ENCODE measurements around the gene PLAGL2. TPM values are rescaled to one million over a fixed set of nuclear protein-coding genes. Genes with fewer than 3 reads are reported as not detected.
"Not testable (repeated sequence)": the region's sequence is repeated elsewhere in the genome, so short reads cannot be mapped to it uniquely, and the experiment has no call there.

Gene PLAGL2
- total RNA-seq, 1 donor from 2014 or later: 123 TPM

DNA sequence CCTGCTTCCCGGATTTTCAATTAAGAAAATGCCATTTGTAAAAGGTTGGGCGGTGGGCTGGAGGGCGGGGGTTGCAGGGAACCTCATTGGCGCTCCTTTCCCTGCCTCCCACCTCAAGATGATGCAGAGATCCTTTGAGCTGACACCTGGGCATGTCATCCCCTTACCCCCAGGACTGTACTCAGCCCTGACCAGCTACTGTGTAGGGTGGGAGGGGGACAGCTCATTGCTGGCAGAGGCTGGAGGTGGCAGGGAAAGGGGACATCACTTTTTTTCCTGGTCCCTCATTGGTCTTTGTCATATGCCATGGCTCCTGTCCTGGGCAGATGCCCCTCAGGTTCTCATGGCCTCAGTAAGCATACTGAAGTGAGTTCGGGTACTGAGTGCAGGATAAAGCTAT, 14.2 kb downstream of the PLAGL2 start:
- Mint-ChIP-seq H3K36me3 (ENCODE audit: low read depth) (peaks cover 60% of the 10 kb centered on the region), H3K4me1 (ENCODE audit: low read depth) (peaks cover 59% of the 10 kb centered on the region)
- intact Hi-C loops (cut with micrococcal nuclease); H3K27ac Mint-ChIP-seq; H3K4me3 Mint-ChIP-seq; H3K9me3 Mint-ChIP-seq; DNase-seq (ENCODE audit: low spot score); H3K27me3 Mint-ChIP-seq (ENCODE audit: insufficient read depth): not testable (repeated sequence)

DNA sequence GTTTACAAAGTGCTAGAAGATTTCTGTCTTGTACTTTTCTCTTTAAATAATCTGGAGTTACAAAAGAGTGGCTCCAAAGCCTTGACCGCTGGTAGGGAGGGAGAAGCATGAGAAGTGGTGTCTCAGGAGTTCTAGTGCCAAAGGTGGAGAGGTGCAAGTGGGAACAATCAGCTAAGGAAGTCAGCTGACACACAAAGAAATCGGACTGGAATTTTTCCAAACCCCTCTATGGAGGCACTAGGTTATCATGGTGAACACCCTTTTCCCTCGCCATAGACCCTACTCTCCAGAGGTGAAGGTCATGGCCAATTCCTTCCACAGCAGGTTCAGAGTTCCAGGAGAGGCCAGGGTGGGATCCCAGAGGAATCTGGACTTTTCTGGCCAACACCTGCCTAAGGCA, 14.8 kb downstream of the PLAGL2 start:
- no peaks in the 10 kb centered on the region for H3K9me3 Mint-ChIP-seq
- no peak overlapping the region for H3K4me3 Mint-ChIP-seq
- intact Hi-C loops (cut with micrococcal nuclease): no loop called here
- peaks cover 57% of the 10 kb centered on the region for H3K36me3 Mint-ChIP-seq (ENCODE audit: low read depth)
- H3K27ac Mint-ChIP-seq: no peak overlapping the region
- no peak for DNase-seq (ENCODE audit: low spot score)
- H3K4me1 Mint-ChIP-seq (ENCODE audit: low read depth): peaks cover 55% of the 10 kb centered on the region
- no peaks in the 10 kb centered on the region for H3K27me3 Mint-ChIP-seq (ENCODE audit: insufficient read depth)

DNA sequence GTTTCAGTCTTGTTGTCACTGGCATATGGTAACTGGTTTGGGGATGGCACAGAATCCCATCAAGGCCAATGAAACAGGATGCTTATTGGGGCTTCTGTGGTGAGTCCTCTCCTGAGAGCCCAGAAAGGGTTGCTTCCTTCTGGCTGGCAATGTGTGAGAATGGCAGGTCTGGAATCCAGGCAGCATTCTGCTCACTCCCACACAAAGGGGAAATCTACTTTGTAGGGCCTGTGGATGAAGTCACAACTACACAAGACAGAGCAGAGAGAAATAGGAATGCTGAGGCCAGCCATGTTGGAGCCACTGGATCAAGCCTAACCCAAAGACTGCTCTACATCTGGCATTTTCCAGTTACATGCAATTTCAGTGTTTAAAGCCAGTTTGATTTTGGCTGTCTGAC, 15.7 kb downstream of the PLAGL2 start:
- no peaks in the 10 kb centered on the region for H3K9me3 Mint-ChIP-seq
- peaks cover 49% of the 10 kb centered on the region for H3K4me1 Mint-ChIP-seq (ENCODE audit: low read depth)
- no peak for DNase-seq (ENCODE audit: low spot score)

DNA sequence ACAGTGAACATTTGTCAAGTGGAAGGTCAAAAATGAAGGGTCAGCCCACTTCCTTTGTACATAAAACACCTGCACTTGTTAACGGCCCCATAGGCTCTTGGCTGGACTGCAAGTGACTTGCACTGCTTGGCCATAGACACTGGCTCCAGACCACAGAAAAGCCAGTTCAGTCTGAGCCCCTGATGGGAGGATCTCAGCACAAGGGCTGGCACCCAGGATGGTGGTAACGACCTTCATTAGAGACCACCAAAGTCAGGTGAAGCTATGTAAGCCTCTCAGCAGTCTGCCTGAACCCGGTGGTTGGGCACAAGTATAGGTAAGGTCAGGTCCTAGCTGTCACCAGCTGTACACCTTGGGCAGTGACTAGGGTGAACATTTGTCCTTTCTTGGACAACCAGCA, 16.1 kb downstream of the PLAGL2 start:
- Mint-ChIP-seq H3K27ac (no peak overlapping the region), H3K36me3 (ENCODE audit: low read depth) (peaks cover 50% of the 10 kb centered on the region), H3K4me3 (peak overlapping the region; percentile 66), H3K9me3 (no peaks in the 10 kb centered on the region), H3K27me3 (ENCODE audit: insufficient read depth) (no peaks in the 10 kb centered on the region), H3K4me1 (ENCODE audit: low read depth) (peaks cover 49% of the 10 kb centered on the region)
- intact Hi-C loops (cut with micrococcal nuclease): no loop called here
- DNase-seq (ENCODE audit: low spot score): no peak

More for the DNA sequence above, 15.7 kb downstream of the PLAGL2 start:
- Mint-ChIP-seq H3K27me3 (ENCODE audit: insufficient read depth) (no peaks in the 10 kb centered on the region), H3K27ac (no peak overlapping the region), H3K36me3 (ENCODE audit: low read depth) (peaks cover 50% of the 10 kb centered on the region), H3K4me3 (no peak overlapping the region)
- intact Hi-C loops (cut with micrococcal nuclease): no loop called here

DNA sequence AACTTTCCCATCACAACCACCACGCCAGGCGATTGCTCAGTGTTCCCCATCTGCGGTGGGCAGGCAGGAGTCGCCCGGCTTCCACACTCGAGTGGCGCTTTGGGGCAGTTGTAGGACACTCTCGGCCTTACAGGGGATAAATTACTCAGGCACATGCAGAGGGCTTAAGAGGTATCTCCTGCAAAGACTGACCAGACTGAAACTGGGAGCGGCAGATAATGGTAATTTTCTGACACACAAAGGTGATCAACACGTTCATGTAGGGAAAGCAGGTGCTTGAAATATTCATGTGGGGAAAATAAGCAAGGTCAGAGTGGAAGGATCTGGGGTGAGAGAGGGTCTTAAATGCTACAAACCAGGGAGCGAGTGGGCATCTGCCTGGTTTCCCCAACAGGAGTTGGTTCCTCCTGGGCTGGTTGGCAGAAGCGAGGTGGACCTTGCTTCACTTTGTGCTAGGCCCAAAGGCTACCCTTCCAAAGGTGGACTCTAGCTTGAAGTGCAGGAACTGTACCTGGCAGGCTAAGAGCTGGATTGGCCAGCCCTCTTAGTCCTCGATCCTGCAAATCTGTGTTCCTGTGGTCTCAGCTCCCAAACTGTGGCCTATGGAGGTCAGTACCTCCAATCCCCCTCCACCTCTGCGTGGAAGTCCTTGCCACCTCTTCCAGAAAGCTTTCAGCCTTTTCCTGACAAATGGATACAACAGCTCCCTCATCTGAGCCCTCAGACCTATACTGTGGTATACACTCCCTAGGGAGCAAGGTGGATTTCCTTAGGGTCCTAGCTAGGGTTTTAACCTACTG, 16.7 kb downstream of the PLAGL2 start:
- no peaks in the 10 kb centered on the region for H3K27me3 Mint-ChIP-seq (ENCODE audit: insufficient read depth)
- peaks cover 44% of the 10 kb centered on the region for H3K4me1 Mint-ChIP-seq (ENCODE audit: low read depth)
- DNase-seq (ENCODE audit: low spot score): no peak
- intact Hi-C loops (cut with micrococcal nuclease): no loop called here
- H3K27ac Mint-ChIP-seq: peak overlapping the region; percentile 37
- H3K36me3 Mint-ChIP-seq (ENCODE audit: low read depth): peaks cover 45% of the 10 kb centered on the region
- H3K9me3 Mint-ChIP-seq: no peaks in the 10 kb centered on the region
- H3K4me3 Mint-ChIP-seq: peak overlapping the region; percentile 66

DNA sequence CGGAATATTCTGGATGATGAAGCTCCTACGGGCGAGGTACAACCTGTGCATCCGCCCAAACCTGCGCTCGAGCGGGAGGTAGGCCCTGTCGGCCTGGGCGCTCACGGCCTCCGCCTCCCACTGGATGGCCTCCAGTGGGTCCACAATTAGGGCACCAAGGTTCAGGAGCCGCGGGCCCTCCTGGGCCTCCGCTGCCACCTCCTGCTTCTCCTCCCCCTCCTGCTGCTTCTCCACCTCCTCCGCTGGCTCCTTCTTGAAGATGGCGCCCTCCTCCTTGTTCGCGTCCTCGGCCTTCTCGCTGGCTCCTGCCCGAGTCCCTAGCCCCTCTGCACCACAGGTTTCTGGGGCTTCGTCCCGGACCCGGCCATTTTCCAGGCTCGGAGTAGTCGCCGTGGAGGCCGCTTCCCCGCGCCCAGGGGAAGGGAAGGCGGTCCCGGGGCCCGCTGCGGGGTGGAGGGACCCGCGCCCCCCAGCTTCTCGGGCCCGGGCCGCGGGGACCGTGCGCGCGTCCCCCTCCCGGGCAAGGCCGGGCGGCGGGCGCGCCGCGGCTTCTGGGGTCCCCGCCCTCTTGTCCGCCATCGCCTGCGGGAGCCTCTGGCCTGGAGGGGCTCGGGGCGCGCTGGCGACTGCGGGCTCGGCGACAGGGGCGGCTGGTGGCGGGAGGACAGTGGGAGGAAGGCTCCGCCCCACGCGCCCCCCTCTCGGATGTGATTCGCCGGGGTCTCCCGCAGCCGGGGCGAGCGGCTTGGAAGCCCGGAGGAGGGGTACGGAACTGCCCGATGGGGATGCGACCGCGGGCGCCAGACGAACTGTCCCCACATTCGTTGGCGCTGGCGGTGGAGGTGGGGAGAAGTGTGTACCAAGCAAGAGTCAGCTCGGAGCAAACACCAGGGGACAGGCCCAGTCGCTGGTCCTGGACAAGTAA, 17.6 kb downstream of the PLAGL2 start:
- H3K27ac Mint-ChIP-seq: peak overlapping the region; percentile 37
- H3K4me1 Mint-ChIP-seq (ENCODE audit: low read depth): peaks cover 36% of the 10 kb centered on the region
- H3K36me3 Mint-ChIP-seq (ENCODE audit: low read depth): peaks cover 37% of the 10 kb centered on the region
- no peaks in the 10 kb centered on the region for H3K9me3 Mint-ChIP-seq
- no peak for DNase-seq (ENCODE audit: low spot score)
- intact Hi-C loops (cut with micrococcal nuclease): no loop called here
- peak overlapping the region; percentile 66 for H3K4me3 Mint-ChIP-seq
- no peaks in the 10 kb centered on the region for H3K27me3 Mint-ChIP-seq (ENCODE audit: insufficient read depth)

DNA sequence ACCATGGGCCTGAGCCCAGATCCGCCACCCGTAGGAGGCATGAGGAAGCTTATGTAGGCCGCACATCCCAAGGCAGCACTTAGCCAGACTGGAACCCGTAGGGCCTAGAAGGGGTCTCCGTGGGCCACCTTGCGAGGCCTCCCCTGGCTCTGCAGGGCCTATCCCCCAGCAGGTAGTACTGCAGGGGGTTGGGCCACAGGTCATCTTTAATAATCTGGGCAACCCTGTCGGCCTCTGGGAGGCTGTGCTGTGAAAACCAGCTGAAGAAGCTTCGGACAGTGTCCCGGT, 18.5 kb downstream of the PLAGL2 start:
- H3K9me3 Mint-ChIP-seq: no peaks in the 10 kb centered on the region
- no peak for DNase-seq (ENCODE audit: low spot score)
- peaks cover 30% of the 10 kb centered on the region for H3K4me1 Mint-ChIP-seq (ENCODE audit: low read depth)
- no peak overlapping the region for H3K27ac Mint-ChIP-seq
- no peaks in the 10 kb centered on the region for H3K27me3 Mint-ChIP-seq (ENCODE audit: insufficient read depth)
- intact Hi-C loops (cut with micrococcal nuclease): no loop called here
- H3K4me3 Mint-ChIP-seq: peak overlapping the region; percentile 55
- H3K36me3 Mint-ChIP-seq (ENCODE audit: low read depth): peaks cover 32% of the 10 kb centered on the region

DNA sequence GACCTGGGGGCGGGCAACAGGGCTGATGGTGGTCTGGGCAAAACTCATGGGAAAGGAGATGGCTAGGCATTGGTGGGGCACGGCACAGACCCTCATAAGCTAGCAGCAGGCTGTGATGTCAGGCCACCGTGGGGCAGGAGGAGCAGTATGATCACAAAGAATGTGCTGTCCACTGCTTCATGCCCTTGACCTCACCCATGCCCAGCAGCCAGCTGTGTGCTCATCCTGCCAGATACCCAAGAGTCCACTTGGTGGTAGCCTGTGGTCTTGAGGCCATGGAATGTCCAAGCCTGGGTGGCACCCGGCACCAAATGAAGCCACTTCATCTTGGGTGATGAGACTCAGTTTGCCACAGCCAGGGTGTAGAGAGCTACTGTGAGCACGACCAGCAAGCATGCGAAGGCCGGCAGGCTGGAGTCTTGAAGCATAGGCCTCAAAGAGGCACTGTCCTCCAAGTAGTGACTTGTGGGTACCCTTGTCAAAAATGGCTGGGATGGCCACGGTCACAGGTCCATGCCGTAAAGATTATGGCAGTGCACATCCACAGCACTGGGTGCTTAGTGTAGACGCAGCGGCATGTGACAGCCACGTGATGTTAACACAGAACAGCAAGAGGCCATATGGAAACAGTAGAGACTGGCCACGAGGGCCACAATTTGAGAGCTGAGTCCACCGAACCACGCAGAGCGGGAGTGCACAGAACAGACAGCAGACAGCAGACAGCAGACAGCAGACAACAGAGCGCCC, 19.0 kb downstream of the PLAGL2 start:
- peak overlapping the region; percentile 72 for H3K4me3 Mint-ChIP-seq
- H3K9me3 Mint-ChIP-seq: no peaks in the 10 kb centered on the region
- intact Hi-C loops (cut with micrococcal nuclease): no loop called here
- peak overlapping the region; percentile 55 for H3K27ac Mint-ChIP-seq
- peaks cover 30% of the 10 kb centered on the region for H3K4me1 Mint-ChIP-seq (ENCODE audit: low read depth)
- peaks cover 27% of the 10 kb centered on the region for H3K36me3 Mint-ChIP-seq (ENCODE audit: low read depth)
- DNase-seq (ENCODE audit: low spot score): no peak
- H3K27me3 Mint-ChIP-seq (ENCODE audit: insufficient read depth): no peaks in the 10 kb centered on the region

DNA sequence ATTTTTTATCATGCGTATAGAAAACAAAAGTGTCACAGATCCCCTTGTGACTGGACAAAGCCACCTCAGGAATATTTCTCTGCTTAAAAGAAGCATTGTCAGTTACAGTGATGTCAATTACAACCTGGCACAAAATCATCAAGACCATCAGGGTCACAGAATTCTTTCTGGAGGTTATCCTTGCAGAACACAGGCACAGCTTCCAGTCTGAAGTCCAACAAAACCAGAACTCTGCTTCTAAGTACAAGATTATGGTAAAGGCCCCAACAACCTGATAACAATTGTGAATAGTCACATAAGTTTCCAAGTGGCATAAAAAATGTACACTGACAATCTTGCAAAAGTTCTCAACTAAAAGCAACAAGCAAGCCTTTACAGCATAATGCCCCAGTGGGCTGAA, 21.0 kb downstream of the PLAGL2 start:
- Mint-ChIP-seq H3K27ac (no peak overlapping the region), H3K36me3 (ENCODE audit: low read depth) (peaks cover 8% of the 10 kb centered on the region), H3K27me3 (ENCODE audit: insufficient read depth) (no peaks in the 10 kb centered on the region), H3K9me3 (no peaks in the 10 kb centered on the region), H3K4me1 (ENCODE audit: low read depth) (peaks cover 13% of the 10 kb centered on the region), H3K4me3 (no peak overlapping the region)
- intact Hi-C loops (cut with micrococcal nuclease): no loop called here
- no peak for DNase-seq (ENCODE audit: low spot score)

DNA sequence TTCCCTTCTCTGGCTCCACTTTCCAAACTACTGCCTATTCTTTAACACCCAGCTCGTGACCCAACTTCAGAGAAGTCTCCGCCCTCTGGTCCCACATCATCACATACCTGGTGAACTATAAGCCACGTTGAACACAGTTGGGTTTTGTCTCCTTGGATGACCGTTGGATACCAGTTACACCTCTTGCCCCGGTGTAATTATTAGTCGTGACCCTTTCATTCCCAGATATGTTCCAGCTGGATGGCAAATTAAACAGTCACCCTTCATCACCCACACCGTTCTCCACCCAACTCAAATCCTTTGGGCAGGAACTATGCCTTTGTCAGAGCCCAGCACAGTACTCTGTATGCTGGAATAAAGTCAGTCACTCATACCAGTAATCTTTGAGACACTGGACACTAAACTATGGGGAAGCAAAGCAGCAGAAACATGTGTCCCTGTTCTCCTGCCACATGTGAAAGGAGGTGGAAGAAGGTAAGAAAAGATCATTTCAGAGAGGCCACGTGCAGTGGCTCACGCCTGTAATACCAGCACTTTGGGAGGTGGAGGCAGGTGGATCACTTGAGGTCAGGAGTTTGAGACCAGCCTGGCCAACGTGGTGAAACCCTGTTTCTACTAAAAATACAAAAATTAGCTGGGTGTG, 22.5 kb downstream of the PLAGL2 start:
- H3K4me1 Mint-ChIP-seq (ENCODE audit: low read depth): peaks cover 5% of the 10 kb centered on the region
- no peak overlapping the region for H3K4me3 Mint-ChIP-seq
- peaks cover 2% of the 10 kb centered on the region for H3K36me3 Mint-ChIP-seq (ENCODE audit: low read depth)
- H3K9me3 Mint-ChIP-seq: no peaks in the 10 kb centered on the region
- no peak overlapping the region for H3K27ac Mint-ChIP-seq
- no peaks in the 10 kb centered on the region for H3K27me3 Mint-ChIP-seq (ENCODE audit: insufficient read depth)
- DNase-seq (ENCODE audit: low spot score): no peak
- intact Hi-C loops (cut with micrococcal nuclease): no loop called here

DNA sequence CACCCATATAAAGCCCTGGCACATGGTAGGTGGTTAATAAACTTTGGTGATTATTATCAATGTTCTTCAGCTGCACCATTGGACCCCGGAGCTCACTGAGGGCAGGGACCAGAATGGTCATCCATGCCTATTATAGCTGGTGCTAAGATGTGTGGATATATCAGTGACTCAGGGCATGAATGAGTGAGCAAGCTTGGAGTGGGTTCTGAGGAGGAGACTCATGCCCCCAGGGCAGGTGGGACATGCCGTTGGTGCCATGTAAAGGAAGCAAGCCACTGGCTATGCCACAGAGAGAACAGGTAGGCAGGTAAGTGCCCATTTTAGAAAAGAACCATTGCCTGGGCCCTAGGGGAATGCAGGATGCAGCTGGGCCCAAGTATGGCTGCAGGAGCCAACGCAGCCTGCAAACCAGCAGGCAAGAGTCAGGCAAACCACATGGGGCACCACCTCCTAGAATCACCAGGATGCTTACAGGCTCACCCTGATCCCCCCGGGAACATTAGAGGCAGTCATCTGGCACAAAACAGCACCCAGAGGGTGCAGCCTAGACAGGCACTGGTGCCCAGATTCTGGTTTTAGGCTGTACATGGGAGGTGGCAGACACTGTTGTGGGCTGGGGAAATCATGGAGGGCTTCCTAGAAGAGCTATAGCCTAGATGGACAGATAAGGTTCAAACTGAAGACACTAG, 23.5 kb downstream of the PLAGL2 start:
- no peak overlapping the region for H3K4me3 Mint-ChIP-seq
- intact Hi-C loops (cut with micrococcal nuclease): no loop called here
- DNase-seq (ENCODE audit: low spot score): no peak

DNA sequence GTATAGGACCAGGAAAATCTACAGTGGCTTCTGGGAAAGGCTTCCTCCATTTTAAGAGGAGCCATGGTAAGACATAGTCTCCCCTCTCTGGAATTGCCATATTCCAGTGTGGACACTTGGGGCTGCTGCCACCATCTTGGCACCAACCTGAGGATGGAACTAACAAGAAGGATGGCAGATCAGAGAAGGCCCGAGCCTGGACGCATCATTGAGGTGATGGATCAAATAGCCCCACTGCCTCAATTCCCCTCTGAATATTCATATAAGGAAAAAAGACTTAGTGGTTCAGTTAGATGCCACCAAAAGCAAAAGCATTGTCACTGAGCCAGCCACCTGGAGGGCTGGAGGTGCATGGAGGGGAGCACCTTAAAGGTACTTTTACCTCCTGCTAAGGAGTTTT, 25.9 kb downstream of the PLAGL2 start:
- DNase-seq (ENCODE audit: low spot score): no peak
- no peaks in the 10 kb centered on the region for H3K9me3 Mint-ChIP-seq
- no peaks in the 10 kb centered on the region for H3K36me3 Mint-ChIP-seq (ENCODE audit: low read depth)
- no peaks in the 10 kb centered on the region for H3K27me3 Mint-ChIP-seq (ENCODE audit: insufficient read depth)
- H3K4me3 Mint-ChIP-seq: no peak overlapping the region
- intact Hi-C loops (cut with micrococcal nuclease): no loop called here
- no peak overlapping the region for H3K27ac Mint-ChIP-seq
- no peaks in the 10 kb centered on the region for H3K4me1 Mint-ChIP-seq (ENCODE audit: low read depth)

More for the DNA sequence above, 23.5 kb downstream of the PLAGL2 start:
- no peaks in the 10 kb centered on the region for H3K4me1 Mint-ChIP-seq (ENCODE audit: low read depth)
- no peaks in the 10 kb centered on the region for H3K9me3 Mint-ChIP-seq
- H3K36me3 Mint-ChIP-seq (ENCODE audit: low read depth): peaks cover 2% of the 10 kb centered on the region
- no peaks in the 10 kb centered on the region for H3K27me3 Mint-ChIP-seq (ENCODE audit: insufficient read depth)
- no peak overlapping the region for H3K27ac Mint-ChIP-seq

Data from activated T-helper 1 cell treated with anti-CD3 and anti-CD28 coated beads, Interleukin-12 subunit alpha, Interleukin-12 subunit beta, Interleukin-2, Interleukin-4 antibody, amounts not matched to agents 30 ng/mL and 10 ng/mL and 1 ng/mL, durations not matched to agents 14 hours and 24 hours and 36 hours (primary cell).